HG03066 (cell line): ENCODE measurements around the gene PTPRCAP.
A peak's percentile ranks its signal among the peaks of the same experiment; 100 is the strongest.
"Not testable (repeated sequence)": the region's sequence is repeated elsewhere in the genome, so short reads cannot be mapped to it uniquely, and the experiment has no call there.

ENCODE experiments used
- ATAC-seq: cut with Tn5 transposase; IDR thresholded peaks from one replicate; pipeline ENCODE4 v1.9.1; 2021; ENCODE audit warnings: low read depth; ENCODE audit not compliant: unreplicated experiment

PTPRCAP gene

DNA sequence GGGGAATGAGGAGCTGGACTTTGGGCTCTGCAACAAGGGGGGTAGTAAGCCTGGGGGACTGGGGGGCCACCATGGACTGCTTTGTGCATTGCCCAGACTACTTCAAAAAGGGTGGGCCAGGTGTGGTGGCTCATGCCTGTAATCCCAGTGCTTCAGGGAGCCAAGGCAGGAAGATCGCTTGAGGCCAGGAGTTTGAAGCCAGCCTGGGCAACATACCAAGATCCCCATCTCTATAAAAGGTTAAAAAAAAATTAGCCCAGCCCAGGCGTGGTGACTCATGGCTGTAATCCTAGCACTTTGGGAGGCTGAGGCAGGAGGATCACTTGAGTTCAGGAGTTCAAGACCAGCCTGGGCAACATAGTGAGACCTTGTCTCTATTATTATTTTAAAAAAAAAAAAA, 28.0 kb upstream of the PTPRCAP start:
- not testable (repeated sequence) for ATAC-seq

- ATAC-seq, result no peak
These were observed 27.7 kb upstream of the PTPRCAP start for GRCh38 chr11:67465189-67465510.

GRCh38 chr11:67464411-67465188, 27.1 kb upstream of the PTPRCAP start:
- peak; percentile 49 for ATAC-seq

GRCh38 chr11:67463680-67464410, 26.4 kb upstream of the PTPRCAP start:
- ATAC-seq, result no peak

GRCh38 chr11:67463186-67463585, 25.7 kb upstream of the PTPRCAP start:
- ATAC-seq, result no peak

DNA sequence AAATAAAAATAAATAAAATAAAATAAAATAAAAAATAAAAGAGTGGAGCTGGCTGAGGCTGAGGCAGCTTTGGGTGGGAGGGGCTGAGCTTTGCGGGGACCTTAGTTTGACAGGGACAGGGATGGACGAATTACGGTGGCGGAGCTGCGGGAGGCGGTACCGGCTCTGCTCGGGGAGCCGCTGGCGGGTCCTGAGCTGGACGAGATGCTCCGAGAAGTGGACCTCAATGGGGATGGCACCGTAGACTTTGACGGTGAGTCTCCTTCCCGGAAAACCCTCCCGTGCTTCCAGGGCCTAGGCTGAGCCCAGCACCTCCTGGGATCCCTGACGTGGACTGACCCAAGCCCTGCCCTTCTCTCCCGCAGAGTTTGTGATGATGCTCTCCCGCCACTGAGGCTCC, 20.8 kb upstream of the PTPRCAP start:
- ATAC-seq, result no peak

DNA sequence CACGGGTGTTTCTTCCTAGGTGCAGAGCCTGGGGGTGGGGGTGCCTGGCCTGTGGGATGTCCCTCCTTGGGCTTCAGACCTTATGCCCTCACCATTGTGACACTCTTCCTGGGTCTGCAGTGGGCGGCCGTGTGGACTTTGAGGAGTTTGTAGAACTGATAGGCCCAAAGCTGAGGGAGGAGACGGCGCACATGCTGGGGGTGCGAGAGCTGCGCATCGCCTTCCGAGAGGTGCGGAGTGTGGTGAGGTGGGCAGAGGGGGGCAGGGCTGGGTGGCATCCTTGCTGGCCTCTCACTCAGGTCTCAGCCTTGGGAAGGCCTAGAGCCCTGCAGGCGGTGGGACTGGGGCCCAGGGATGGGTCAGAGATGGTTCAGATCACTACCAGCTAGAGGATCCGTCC, 20.0 kb upstream of the PTPRCAP start:
- no peak for ATAC-seq

GRCh38 chr11:67456068-67456705, 18.7 kb upstream of the PTPRCAP start:
- no peak for ATAC-seq

DNA sequence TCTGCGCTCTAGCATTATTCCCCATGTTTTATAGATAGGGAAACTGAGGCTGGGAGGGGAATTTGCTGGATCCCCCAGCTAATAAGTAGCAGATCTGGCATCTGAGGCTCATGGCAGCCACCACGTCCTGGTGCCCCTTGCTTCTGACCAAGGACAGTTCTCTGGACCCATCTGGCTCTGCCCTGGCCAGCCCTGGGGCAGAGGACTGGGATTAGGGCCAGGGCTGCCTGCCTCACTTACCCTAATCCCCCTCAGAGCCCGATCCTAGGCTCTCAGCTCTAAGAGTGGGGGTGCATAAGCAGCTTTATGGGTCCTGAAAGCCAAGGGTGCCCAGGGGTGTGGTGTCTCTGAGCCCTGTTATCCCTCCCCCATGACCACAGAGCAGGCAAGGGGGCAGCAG, 17.6 kb upstream of the PTPRCAP start, which contains the start of gene CABP4:
TSS of gene CABP4 (plus strand) at position 301 of the 400 bp plus-strand sequence. CDS start at position 371, 70 bp downstream.
- ATAC-seq, result no peak

GRCh38 chr11:67453816-67454732, 16.6 kb upstream of the PTPRCAP start:
- no peak for ATAC-seq

DNA sequence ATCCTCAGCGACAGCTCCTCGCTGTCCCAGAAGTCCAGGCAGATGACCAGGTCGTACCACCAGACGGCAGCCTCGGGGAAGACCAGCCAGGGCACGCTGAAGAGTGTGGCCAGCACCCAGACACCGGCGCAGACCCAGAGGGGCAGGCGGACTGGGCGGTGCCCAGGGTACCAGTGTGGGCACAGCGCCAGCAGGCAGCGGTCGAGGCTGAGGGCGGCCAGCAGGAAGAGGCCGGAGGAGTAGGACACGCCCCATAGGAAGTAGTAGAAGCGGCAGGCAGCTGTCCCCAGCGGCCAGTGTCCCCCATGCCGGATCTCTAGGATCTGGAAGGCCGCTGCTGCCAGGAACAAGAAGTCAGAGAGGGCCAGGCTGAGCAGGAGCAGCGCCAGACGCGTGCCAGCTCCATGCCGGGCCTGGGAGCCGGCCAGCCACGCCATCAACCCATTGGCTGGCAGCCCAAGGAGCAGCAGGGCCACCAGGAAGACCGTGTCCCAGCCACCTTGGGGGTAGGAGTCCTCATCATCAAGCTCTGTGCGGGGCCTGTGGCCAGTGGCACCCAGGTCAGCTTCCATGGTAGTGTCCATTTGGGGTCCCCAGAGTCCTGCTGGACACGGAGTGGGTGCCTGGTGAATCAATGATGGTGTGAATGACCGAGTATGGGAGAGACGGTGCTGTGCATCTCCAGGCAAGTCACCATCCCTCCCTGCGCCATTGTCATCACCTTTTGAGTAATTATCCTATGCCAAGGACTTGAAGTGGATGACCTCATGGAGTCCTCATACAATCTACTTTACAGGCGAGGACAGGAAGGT, 14.9 kb upstream of the PTPRCAP start, which contains the start of gene GPR152:
TSS of gene GPR152 (minus strand) at position 589 of the 812 bp plus-strand sequence. CDS start at position 584, 5 bp downstream.
- no peak for ATAC-seq

DNA sequence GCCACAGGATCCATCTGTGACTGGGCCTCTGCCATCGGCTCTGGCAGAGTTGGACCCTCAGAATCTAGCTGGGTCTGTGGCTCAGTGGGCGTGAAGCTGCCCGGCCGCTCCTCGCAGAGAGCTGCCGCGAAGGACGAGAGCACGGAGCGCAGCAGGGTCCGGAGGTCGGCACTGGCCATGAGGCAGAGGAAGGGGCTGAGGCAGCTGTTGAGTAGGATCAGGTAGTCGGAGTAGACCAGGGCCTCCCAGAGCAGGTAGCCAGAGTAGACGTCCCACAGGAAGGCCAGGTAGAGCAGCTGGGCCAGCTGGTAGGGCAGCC, 14.1 kb upstream of the PTPRCAP start:
- no peak for ATAC-seq

DNA sequence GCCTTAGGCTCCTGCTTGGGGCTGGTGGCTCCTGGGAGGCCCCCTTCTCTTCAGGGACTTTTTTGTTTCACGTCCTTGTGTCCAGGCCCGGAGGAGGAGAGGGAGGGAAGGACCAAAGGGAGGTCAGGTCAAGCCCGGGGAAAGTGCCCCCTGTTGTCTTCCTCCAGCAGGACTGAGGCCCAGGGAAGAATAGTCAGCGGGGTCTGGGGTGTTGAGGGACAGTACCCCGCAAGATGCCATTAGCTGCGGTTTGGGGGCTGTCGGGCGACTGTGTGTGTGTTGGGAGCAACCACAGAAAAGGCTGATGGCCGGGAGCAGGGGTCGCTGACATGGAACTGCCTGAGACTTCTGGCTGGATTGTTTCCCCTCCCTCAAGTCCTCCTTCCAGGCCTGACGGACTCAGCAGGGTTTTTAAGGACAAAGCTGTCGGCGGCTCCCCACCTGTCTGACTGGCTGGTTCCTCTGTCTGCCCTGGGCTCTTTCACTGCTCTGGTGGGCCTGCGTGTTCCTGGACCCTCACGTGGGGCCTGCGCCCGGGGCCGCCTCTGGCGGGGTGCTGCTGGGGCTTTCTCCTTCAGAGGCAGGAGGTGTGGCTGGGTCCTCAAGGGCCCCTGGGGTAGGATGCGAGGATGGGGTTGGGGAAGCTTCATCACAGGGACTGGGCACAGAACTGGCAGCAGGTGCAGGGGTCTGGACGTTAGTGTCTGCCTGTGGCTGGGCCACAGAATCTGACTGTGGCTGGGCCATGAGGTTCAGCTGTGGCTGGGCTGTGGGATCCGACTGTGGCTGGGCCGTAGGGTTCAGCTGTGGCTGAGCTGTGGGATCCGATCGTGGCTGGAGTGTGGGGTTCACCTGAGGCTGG, 13.5 kb upstream of the PTPRCAP start:
- ATAC-seq, result no peak

DNA sequence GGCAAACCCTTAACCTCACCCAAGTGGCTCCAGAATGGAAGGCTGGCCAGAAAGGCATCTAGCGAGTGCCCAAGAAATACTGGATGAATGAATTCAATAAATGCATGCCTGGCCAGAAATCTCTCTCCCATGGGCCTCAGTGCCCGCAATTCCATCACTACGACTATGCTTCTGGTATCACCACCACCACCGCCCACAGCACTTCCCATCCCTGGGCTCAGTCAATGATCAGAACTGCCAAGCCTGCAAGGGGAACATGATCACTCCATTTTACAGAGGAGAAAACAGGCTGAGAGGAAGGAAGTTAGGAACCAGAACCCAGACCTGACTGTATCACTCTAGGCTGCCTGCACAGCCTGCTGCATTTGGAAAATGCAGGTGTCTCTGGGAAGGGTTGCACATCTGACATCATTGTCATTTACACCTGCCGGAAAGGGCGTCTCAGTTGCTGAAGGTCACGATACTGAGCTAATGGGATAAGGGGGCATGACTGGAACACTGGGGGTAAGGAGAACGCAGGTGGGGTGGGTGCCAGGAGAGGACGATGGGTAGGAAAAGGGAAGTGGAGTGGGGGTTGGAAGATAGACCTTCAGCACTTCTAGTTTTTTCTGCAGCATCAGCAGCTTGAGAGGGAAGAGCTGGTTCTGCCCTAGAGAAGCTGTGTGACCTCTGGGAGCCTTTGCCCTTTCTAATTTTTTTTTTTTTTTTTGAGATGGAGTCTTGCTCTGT, 11.8 kb upstream of the PTPRCAP start:
- no peak for ATAC-seq

DNA sequence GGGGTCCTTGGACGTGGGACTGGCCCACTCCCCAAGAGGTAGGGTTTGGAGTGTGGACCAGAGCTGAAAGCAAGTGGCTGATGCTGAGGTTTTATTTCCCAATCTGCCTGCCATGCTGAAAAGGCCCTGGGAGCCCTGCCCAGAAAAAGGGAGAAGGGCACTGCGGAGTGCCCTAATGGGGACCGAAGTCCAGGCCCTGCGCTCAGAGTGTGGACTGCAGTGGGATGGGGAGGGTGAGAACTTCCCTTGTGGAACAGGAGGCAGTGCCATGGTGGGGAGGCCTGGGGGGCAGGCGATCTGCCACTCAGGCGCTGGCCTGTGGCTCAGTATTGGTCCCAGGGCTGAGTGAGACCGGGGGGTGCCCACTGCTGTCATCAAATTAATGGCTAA, 10.7 kb upstream of the PTPRCAP start:
- no peak for ATAC-seq

DNA sequence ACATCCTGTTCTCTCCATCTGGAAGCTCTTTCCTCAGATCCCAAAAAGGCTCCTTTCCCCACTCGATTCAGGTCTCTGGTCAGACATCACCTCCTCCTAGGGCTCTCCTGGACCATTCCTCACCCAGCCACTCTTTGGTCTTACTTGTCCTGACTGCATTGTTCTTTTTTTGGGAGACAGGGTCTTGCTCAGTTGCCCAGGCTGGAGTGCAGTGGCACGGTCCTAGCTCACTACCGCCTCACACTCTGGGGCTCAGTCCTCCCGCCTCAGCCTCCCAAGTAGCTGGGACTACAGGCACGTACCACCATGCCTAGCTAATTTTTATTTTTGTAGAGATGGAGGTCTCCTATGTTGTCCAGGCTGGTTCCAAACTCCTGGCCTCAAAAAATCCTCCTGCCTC, 8.0 kb upstream of the PTPRCAP start:
- no peak for ATAC-seq

GRCh38 chr11:67442504-67443404, 5.3 kb upstream of the PTPRCAP start:
- ATAC-seq, result no peak
